Renal cortical epithelial cell (primary cell): ENCODE data around the gene PPP2CA. TPM values are rescaled to one million over a fixed set of nuclear protein-coding genes. Genes with fewer than 3 reads are reported as not detected.
"Not testable (repeated sequence)": the region's sequence is repeated elsewhere in the genome, so short reads cannot be mapped to it uniquely, and the experiment has no call there.

Experiments
- DNase-seq: peaks from one replicate; pipeline ENCODE4 v3.0.0-alpha.2; 2011; ENCODE audit warnings: low read depth
- total RNA-seq: library from RNA; depleted of rRNA; stranded (reverse); fragments of >200 nt; gene quantifications from 2 replicates; pipeline ENCODE4 v1.2.3, GENCODE V29; 2014

PPP2CA gene
- total RNA-seq, 1 donor from 2014 or later: 183 TPM

- peak; percentile 77 for DNase-seq
Observed at GRCh38 chr5:134245101-134245604, 19.3 kb upstream of the PPP2CA start.

GRCh38 chr5:134242146-134242545 is 16.3 kb upstream of the PPP2CA start:
- DNase-seq: peak; percentile 26

GRCh38 chr5:134240421-134240962 is 14.6 kb upstream of the PPP2CA start:
- DNase-seq: peak; percentile 44

- no peak for DNase-seq
Observed at GRCh38 chr5:134236820-134237219, 10.9 kb upstream of the PPP2CA start.

GRCh38 chr5:134236318-134236717 is 10.4 kb upstream of the PPP2CA start:
- DNase-seq: no peak

- DNase-seq: no peak
Observed at GRCh38 chr5:134228624-134229023, 2.8 kb upstream of the PPP2CA start.

GRCh38 chr5:134227776-134228175 is 1.9 kb upstream of the PPP2CA start:
- no peak for DNase-seq

GRCh38 chr5:134227259-134227658 is 1.4 kb upstream of the PPP2CA start:
- peak; percentile 22 for DNase-seq

GRCh38 chr5:134226441-134227192 is 744 bp upstream of the PPP2CA start:
- DNase-seq: no peak

GRCh38 chr5:134224888-134225779 is 739 bp downstream of the PPP2CA start:
- peak; percentile 49 for DNase-seq

GRCh38 chr5:134223406-134224248 is 2.2 kb downstream of the PPP2CA start:
- DNase-seq: peak; percentile 23

- DNase-seq: not testable (repeated sequence)
Observed at GRCh38 chr5:134221690-134222089, 4.2 kb downstream of the PPP2CA start.

- no peak for DNase-seq
Observed at GRCh38 chr5:134215757-134216156, 10.1 kb downstream of the PPP2CA start.

GRCh38 chr5:134211263-134212031 is 14.4 kb downstream of the PPP2CA start:
- not testable (repeated sequence) for DNase-seq

GRCh38 chr5:134209477-134210245 is 16.2 kb downstream of the PPP2CA start:
- DNase-seq: no peak

- DNase-seq: no peak
Observed at GRCh38 chr5:134207696-134208095, 18.2 kb downstream of the PPP2CA start.

GRCh38 chr5:134206627-134207160 is 19.2 kb downstream of the PPP2CA start:
- DNase-seq: peak; percentile 57

- no peak for DNase-seq
Observed at GRCh38 chr5:134204575-134204974, 21.3 kb downstream of the PPP2CA start.

- no peak for DNase-seq
Observed at GRCh38 chr5:134203630-134204029, 22.2 kb downstream of the PPP2CA start.

GRCh38 chr5:134195666-134196065 is 30.2 kb downstream of the PPP2CA start:
- DNase-seq: no peak
